GM19467 (cell line): ENCODE results near the gene CAB39L.
"Not testable (repeated sequence)": the region's sequence is repeated elsewhere in the genome, so short reads cannot be mapped to it uniquely, and the experiment has no call there.

Experiments used
- ATAC-seq: cut with Tn5 transposase; IDR thresholded peaks from one replicate; pipeline ENCODE4 v1.9.1; 2021; ENCODE audit warnings: mild to moderate bottlenecking, moderate library complexity; ENCODE audit not compliant: unreplicated experiment

The CAB39L gene

GRCh38 chr13:49297338-49297737 is 146.5 kb downstream of the CAB39L start:
- ATAC-seq, result no peak

- no peak for ATAC-seq
Measured at GRCh38 chr13:49296659-49297058, 147.2 kb downstream of the CAB39L start.

GRCh38 chr13:49295244-49295643 is 148.6 kb downstream of the CAB39L start:
- no peak for ATAC-seq

GRCh38 chr13:49294723-49295122 is 149.1 kb downstream of the CAB39L start:
- not testable (repeated sequence) for ATAC-seq

GRCh38 chr13:49292742-49293486 is 150.9 kb downstream of the CAB39L start:
- no peak for ATAC-seq

- ATAC-seq, result no peak
Measured at GRCh38 chr13:49288458-49288857, 155.4 kb downstream of the CAB39L start.

- no peak for ATAC-seq
Measured at GRCh38 chr13:49287995-49288394, 155.9 kb downstream of the CAB39L start.

GRCh38 chr13:49279885-49280284 is 164.0 kb downstream of the CAB39L start:
- no peak for ATAC-seq

GRCh38 chr13:49279112-49279511 is 164.8 kb downstream of the CAB39L start:
- no peak for ATAC-seq

GRCh38 chr13:49278211-49278610 is 165.7 kb downstream of the CAB39L start:
- no peak for ATAC-seq

- no peak for ATAC-seq
Measured at GRCh38 chr13:49272296-49272695, 171.6 kb downstream of the CAB39L start.

GRCh38 chr13:49271264-49271663 is 172.6 kb downstream of the CAB39L start:
- no peak for ATAC-seq

- no peak for ATAC-seq
Measured at GRCh38 chr13:49265822-49266221, 178.0 kb downstream of the CAB39L start.

GRCh38 chr13:49262634-49263033 is 181.2 kb downstream of the CAB39L start:
- no peak for ATAC-seq

- ATAC-seq, result no peak
Measured at GRCh38 chr13:49259586-49259985, 184.3 kb downstream of the CAB39L start.
